K562 (cell line): ENCODE measurements around the gene NKX2-8. TPM values are rescaled to one million over a fixed set of nuclear protein-coding genes. Genes with fewer than 3 reads are reported as not detected.

Source experiments
- polyA plus RNA-seq, 8 experiments: library from polyadenylated mRNA; depleted of rRNA in 4 of 8; stranded (reverse) in 5 of 8; unstranded in 3 of 8; fragments of >200 nt; fragmentation: Nextera tagmentation in 2 of 8; fragmentation: Illumina TruSeq in 1 of 8; extraction: Ambion mirVana in 2 of 8; extraction: Trizol in 1 of 8; gene quantifications; 2 replicates each; pipeline versions ENCODE4 v1.2.1 to v1.2.3, GENCODE V29; 2011 to 2014; ENCODE audit warnings: inconsistent platforms in 1 of 8, missing spikeins in 1 of 8
- total RNA-seq, 7 experiments: library from RNA; depleted of rRNA in 6 of 7; stranded (reverse); fragments of >200 nt in 6 of 7; fragmentation: Illumina TruSeq in 2 of 7; extraction: Trizol in 2 of 7; gene quantifications; 2 replicates each; pipeline versions ENCODE4 v1.2.1 to v1.2.3, GENCODE V29; 2011 to 2021; ENCODE audit warnings: low replicate concordance in 1 of 7

NKX2-8 gene
- total and polyA plus RNA-seq, 9 of the 15 experiments (the other 6 are each of a cell fraction or from before 2014, with no cell fraction given) = not detected

Other genes with a start within 250 kb of the NKX2-8 start
- gene NKX2-1, start 62.4 kb downstream of the NKX2-8 start, total RNA-seq (2014; rRNA removed) = not detected in 2 replicates
- not detected in 2 replicates for gene NKX2-1, start 62.4 kb downstream of the NKX2-8 start, total RNA-seq (2014; rRNA removed; fragmentation: Illumina TruSeq; extraction: Trizol)
- not detected in 2 replicates for gene NKX2-1, start 62.4 kb downstream of the NKX2-8 start, total RNA-seq (2015; rRNA removed; fragmentation: Illumina TruSeq; extraction: Trizol)
- gene NKX2-1, start 62.4 kb downstream of the NKX2-8 start, total RNA-seq (2021) = 0.11 TPM in 1 of 2 replicates, not detected in the other
- not detected in 2 replicates for gene NKX2-1, start 62.4 kb downstream of the NKX2-8 start, polyA plus RNA-seq (2011; rRNA removed)
- not detected in 2 replicates for gene NKX2-1, start 62.4 kb downstream of the NKX2-8 start, polyA plus RNA-seq (2014; fragmentation: Illumina TruSeq; extraction: Trizol)
- gene NKX2-1, start 62.4 kb downstream of the NKX2-8 start, polyA plus RNA-seq (2014; fragmentation: Nextera tagmentation; extraction: Ambion mirVana) = not detected
- gene NKX2-1, start 62.4 kb downstream of the NKX2-8 start, polyA plus RNA-seq (2014; rRNA removed) = not detected in 2 replicates
- 1.6 and 2.0 TPM in 2 replicates for gene PAX9, start 79.2 kb upstream of the NKX2-8 start, total RNA-seq (2014; rRNA removed)
- 0.87 and 1.0 TPM in 2 replicates for gene PAX9, start 79.2 kb upstream of the NKX2-8 start, total RNA-seq (2014; rRNA removed; fragmentation: Illumina TruSeq; extraction: Trizol)
- gene PAX9, start 79.2 kb upstream of the NKX2-8 start, total RNA-seq (2015; rRNA removed; fragmentation: Illumina TruSeq; extraction: Trizol) = 0.87 and 1.3 TPM in 2 replicates
- 2.4 and 3.4 TPM in 2 replicates for gene PAX9, start 79.2 kb upstream of the NKX2-8 start, total RNA-seq (2021)
- gene PAX9, start 79.2 kb upstream of the NKX2-8 start, polyA plus RNA-seq (2011; rRNA removed) = 1.1 and 1.3 TPM in 2 replicates
- 1.2 and 1.4 TPM in 2 replicates for gene PAX9, start 79.2 kb upstream of the NKX2-8 start, polyA plus RNA-seq (2014; fragmentation: Illumina TruSeq; extraction: Trizol)
- 1 to 10 TPM; 1.2 to 2.2 TPM for gene PAX9, start 79.2 kb upstream of the NKX2-8 start, polyA plus RNA-seq (2014; fragmentation: Nextera tagmentation; extraction: Ambion mirVana)
- gene PAX9, start 79.2 kb upstream of the NKX2-8 start, polyA plus RNA-seq (2014; rRNA removed) = 1.4 and 1.8 TPM in 2 replicates